MM.1S (cell line): ENCODE results near the gene MRPS27.

Source experiments
- DNase-seq: peaks from one replicate; pipeline ENCODE4 v3.0.0-alpha.2; 2015
- H2AFZ ChIP-seq: fragments of 300-600 bp; sonication (generic); 2 replicates; pipeline ENCODE4 v1.6.0; 2016; ENCODE audit warnings: antibody characterized with exemption, low read length
- H3F3A ChIP-seq: fragments of 300-600 bp; sonication (generic); 2 replicates; pipeline ENCODE4 v1.6.1; 2016; ENCODE audit warnings: mild to moderate bottlenecking, antibody characterized with exemption, low read length, moderate library complexity, mixed read lengths; ENCODE audit not compliant: insufficient read depth
- H3K27ac ChIP-seq: fragments of 300-600 bp; sonication (generic); 2 replicates; pipeline ENCODE4 v1.5.1; 2016; ENCODE audit warnings: mild to moderate bottlenecking, low read length
- H3K27me3 ChIP-seq: fragments of 300-600 bp; sonication (generic); replicated peaks from 2 replicates; pipeline ENCODE4 v1.6.0; 2016; ENCODE audit warnings: low read length; ENCODE audit not compliant: insufficient read depth
- H3K36me3 ChIP-seq: fragments of 300-600 bp; sonication (generic); replicated peaks from 2 replicates; pipeline ENCODE4 v1.6.1; 2016; ENCODE audit warnings: mild to moderate bottlenecking, low read length, mixed read lengths; ENCODE audit not compliant: insufficient read depth
- H3K4me1 ChIP-seq: fragments of 300-600 bp; sonication (generic); 2 replicates; pipeline ENCODE4 v1.6.1; 2016; ENCODE audit warnings: low read length, mixed read lengths
- H3K4me2 ChIP-seq: fragments of 300-600 bp; sonication (generic); 2 replicates; pipeline ENCODE4 v1.6.0; 2016; ENCODE audit warnings: low read depth, low read length
- H3K4me3 ChIP-seq: fragments of 300-600 bp; sonication (generic); 2 replicates; pipeline ENCODE4 v1.5.1; 2016; ENCODE audit warnings: low read length, mixed read lengths
- H3K79me2 ChIP-seq: fragments of 300-600 bp; sonication (generic); 2 replicates; pipeline ENCODE4 v1.6.1; 2016; ENCODE audit warnings: mixed run types, low read length, mixed read lengths
- H3K9ac ChIP-seq: fragments of 300-600 bp; sonication (generic); 2 replicates; pipeline ENCODE4 v1.6.1; 2016; ENCODE audit warnings: low read length, mixed read lengths
- H3K9me2 ChIP-seq: fragments of 300-600 bp; sonication (generic); replicated peaks from 2 replicates; pipeline ENCODE4 v1.6.1; 2016; ENCODE audit warnings: mild to moderate bottlenecking, low read length, mixed read lengths; ENCODE audit not compliant: insufficient read depth
- H3K9me3 ChIP-seq: fragments of 300-600 bp; sonication (generic); replicated peaks from 2 replicates; pipeline ENCODE4 v1.6.1; 2016; ENCODE audit warnings: mild to moderate bottlenecking, low read length, mixed read lengths; ENCODE audit not compliant: insufficient read depth
- H4K20me1 ChIP-seq: fragments of 300-600 bp; sonication (generic); 2 replicates; pipeline ENCODE4 v1.6.1; 2016; ENCODE audit warnings: mild to moderate bottlenecking, low read length, moderate library complexity, mixed read lengths; ENCODE audit not compliant: insufficient read depth
- EZH2 ChIP-seq: fragments of 300-600 bp; sonication (generic); optimal IDR thresholded peaks from 2 replicates; pipeline ENCODE3; 2017; ENCODE audit warnings: low read depth, mild to moderate bottlenecking, antibody characterized with exemption, low read length, mixed read lengths
- EZH2phosphoT487 ChIP-seq: fragments of 300-600 bp; sonication (generic); IDR thresholded peaks from 2 replicates; pipeline ENCODE4 v1.6.1; 2018; ENCODE audit warnings: antibody characterized with exemption, low read length
- TF ChIP-seq, protein P1 (sequence below): fragments of 300-600 bp; sonication (generic); IDR thresholded peaks from 2 replicates; pipeline ENCODE4 v1.5.1; 2016; ENCODE audit warnings: antibody characterized with exemption, low read length, mixed read lengths

The MRPS27 gene

GRCh38 chr5:72271702-72272101 lies 48.3 kb downstream of the MRPS27 start:
- Histone ChIP-seq H3K79me2 (peaks cover 12% of the 10 kb centered on the region; the same call in 1 of the 2 replicates), H2AFZ (no peak overlapping the region), H3K27me3 (no peaks in the 10 kb centered on the region), H4K20me1 (0 out of 2 replicates have a peak, but pooled peaks cover 2% of the 10 kb centered on the region), H3K9me3 (no peaks in the 10 kb centered on the region), H3K4me2 (no peak overlapping the region), H3F3A (no peaks in the 10 kb centered on the region), H3K36me3 (no peaks in the 10 kb centered on the region), H3K4me1 (no peaks in the 10 kb centered on the region), H3K4me3 (no peak overlapping the region), H3K9ac (no peak overlapping the region), H3K9me2 (no peaks in the 10 kb centered on the region), H3K27ac (no peak overlapping the region)
- TF ChIP-seq, protein P1, sequence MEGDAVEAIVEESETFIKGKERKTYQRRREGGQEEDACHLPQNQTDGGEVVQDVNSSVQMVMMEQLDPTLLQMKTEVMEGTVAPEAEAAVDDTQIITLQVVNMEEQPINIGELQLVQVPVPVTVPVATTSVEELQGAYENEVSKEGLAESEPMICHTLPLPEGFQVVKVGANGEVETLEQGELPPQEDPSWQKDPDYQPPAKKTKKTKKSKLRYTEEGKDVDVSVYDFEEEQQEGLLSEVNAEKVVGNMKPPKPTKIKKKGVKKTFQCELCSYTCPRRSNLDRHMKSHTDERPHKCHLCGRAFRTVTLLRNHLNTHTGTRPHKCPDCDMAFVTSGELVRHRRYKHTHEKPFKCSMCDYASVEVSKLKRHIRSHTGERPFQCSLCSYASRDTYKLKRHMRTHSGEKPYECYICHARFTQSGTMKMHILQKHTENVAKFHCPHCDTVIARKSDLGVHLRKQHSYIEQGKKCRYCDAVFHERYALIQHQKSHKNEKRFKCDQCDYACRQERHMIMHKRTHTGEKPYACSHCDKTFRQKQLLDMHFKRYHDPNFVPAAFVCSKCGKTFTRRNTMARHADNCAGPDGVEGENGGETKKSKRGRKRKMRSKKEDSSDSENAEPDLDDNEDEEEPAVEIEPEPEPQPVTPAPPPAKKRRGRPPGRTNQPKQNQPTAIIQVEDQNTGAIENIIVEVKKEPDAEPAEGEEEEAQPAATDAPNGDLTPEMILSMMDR = no peak
- TF ChIP-seq EZH2phosphoT487 (no peak), EZH2 (no peak)
- DNase-seq = no peak

- Histone ChIP-seq H3K79me2 (peaks cover 7% of the 10 kb centered on the region; the same call in 1 of the 2 replicates), H3K27me3 (no peaks in the 10 kb centered on the region), H3K36me3 (no peaks in the 10 kb centered on the region), H4K20me1 (0 out of 2 replicates have a peak, but pooled peaks cover 2% of the 10 kb centered on the region), H3K27ac (no peak overlapping the region), H3K9me2 (no peaks in the 10 kb centered on the region), H3K4me1 (no peaks in the 10 kb centered on the region), H3K4me2 (no peak overlapping the region), H3K4me3 (no peak overlapping the region), H3F3A (no peaks in the 10 kb centered on the region), H3K9me3 (no peaks in the 10 kb centered on the region), H3K9ac (no peak overlapping the region), H2AFZ (no peak overlapping the region)
- TF ChIP-seq EZH2phosphoT487 = no peak
- no peak for TF ChIP-seq EZH2
- TF ChIP-seq, protein P1 = no peak
- no peak for DNase-seq
Observed at GRCh38 chr5:72270037-72270436, 50.0 kb downstream of the MRPS27 start.

- no peak overlapping the region for H3K27ac ChIP-seq
- no peak overlapping the region for H3K4me2 ChIP-seq
- no peaks in the 10 kb centered on the region for H3F3A ChIP-seq
- no peaks in the 10 kb centered on the region for H3K27me3 ChIP-seq
- H3K4me1 ChIP-seq = no peaks in the 10 kb centered on the region
- no peak for DNase-seq
- H3K9me3 ChIP-seq = no peaks in the 10 kb centered on the region
- no peak overlapping the region for H2AFZ ChIP-seq
- TF ChIP-seq EZH2phosphoT487 = no peak
- TF ChIP-seq, protein P1 = no peak
- TF ChIP-seq EZH2 = no peak
- H3K9ac ChIP-seq = no peak overlapping the region
- no peak overlapping the region for H3K4me3 ChIP-seq
- H3K79me2 ChIP-seq = peaks cover 4% of the 10 kb centered on the region; the same call in 1 of the 2 replicates
- no peaks in the 10 kb centered on the region for H3K36me3 ChIP-seq
- 0 out of 2 replicates have a peak, but pooled peaks cover 2% of the 10 kb centered on the region for H4K20me1 ChIP-seq
- no peaks in the 10 kb centered on the region for H3K9me2 ChIP-seq
Observed at GRCh38 chr5:72269411-72269780, 50.6 kb downstream of the MRPS27 start.
